Thoracic aorta (tissue), 2 donors: ENCODE measurements around the gene POU6F2. TPM values are rescaled to one million over a fixed set of nuclear protein-coding genes. Genes with fewer than 3 reads are reported as not detected.

Experiments used
- ATAC-seq: fragments of 150-250 bp; one replicate; pipeline ENCODE4 v1.8.0; 2017; ENCODE audit warnings: low read depth; ENCODE audit not compliant: insufficient number of reproducible peaks, low FRiP score
- DNase-seq: peaks from one replicate; pipeline ENCODE4 v3.0.0-alpha.2; 2020; ENCODE audit warnings: low spot score
- H3K27ac ChIP-seq, 2 donors: fragments of 200-600 bp; sonication (generic); 1 replicate in 1 of 2; 2 replicates in 1 of 2; pipeline ENCODE4 v1.5.1; 2016; ENCODE audit warnings: mild to moderate bottlenecking in 2 of 2, moderate library complexity in 2 of 2
- H3K27me3 ChIP-seq: fragments of 200-600 bp; sonication (generic); replicated peaks from 2 replicates; pipeline ENCODE4 v1.6.0; 2016; ENCODE audit warnings: mild to moderate bottlenecking; ENCODE audit not compliant: insufficient read depth
- H3K36me3 ChIP-seq: fragments of 200-600 bp; sonication (generic); one replicate; pipeline ENCODE4 v1.5.1; 2016
- H3K4me1 ChIP-seq, 2 donors: fragments of 200-600 bp; sonication (generic); 1 replicate in 1 of 2; 2 replicates in 1 of 2; pipeline versions ENCODE4 v1.5.1 to v1.6.0; 2016; ENCODE audit warnings: low read depth in 2 of 2, mild to moderate bottlenecking in 1 of 2; ENCODE audit not compliant: control insufficient read depth in 1 of 2
- H3K4me3 ChIP-seq: fragments of 200-600 bp; sonication (generic); 2 replicates; pipeline ENCODE4 v1.5.1; 2016; ENCODE audit warnings: mild to moderate bottlenecking
- H3K9me3 ChIP-seq: fragments of 200-600 bp; sonication (generic); 2 replicates; pipeline ENCODE4 v1.5.1; 2016
- CTCF ChIP-seq: fragments of 200-600 bp; sonication (generic); IDR thresholded peaks from one replicate; pipeline ENCODE4 v1.5.1; 2019; ENCODE audit warnings: antibody characterized with exemption
- total RNA-seq, 2 donors: library from RNA; depleted of rRNA; stranded (reverse); fragments of >200 nt; gene quantifications; one replicate each; pipeline versions ENCODE4 v1.1.0 to v1.2.3, GENCODE V29; 2016

POU6F2 gene
- total RNA-seq, 2 donors from 2014 or later, result not detected

GRCh38 chr7:39100270-39100669 lies 122.6 kb downstream of the POU6F2 start:
- H3K9me3 ChIP-seq, result no peaks in the 10 kb centered on the region
- no peak for ATAC-seq
- no peaks in the 10 kb centered on the region for H3K27me3 ChIP-seq
- DNase-seq, result no peak
- no peak overlapping the region for H3K27ac ChIP-seq
- no peak for TF ChIP-seq CTCF
- H3K36me3 ChIP-seq, result no peaks in the 10 kb centered on the region
- peaks cover 0 to 9% of the 10 kb centered on the region in 2 donors for H3K4me1 ChIP-seq
- H3K4me3 ChIP-seq, result no peak overlapping the region

GRCh38 chr7:39102234-39102633 lies 124.5 kb downstream of the POU6F2 start:
- no peak overlapping the region for H3K4me3 ChIP-seq
- no peak for DNase-seq
- no peaks in the 10 kb centered on the region for H3K27me3 ChIP-seq
- H3K36me3 ChIP-seq, result no peaks in the 10 kb centered on the region
- no peaks in the 10 kb centered on the region for H3K4me1 ChIP-seq
- no peak for TF ChIP-seq CTCF
- no peak overlapping the region for H3K27ac ChIP-seq
- ATAC-seq, result no peak
- no peaks in the 10 kb centered on the region for H3K9me3 ChIP-seq

GRCh38 chr7:39105720-39106119 lies 128.0 kb downstream of the POU6F2 start:
- Histone ChIP-seq H3K27me3 (no peaks in the 10 kb centered on the region), H3K4me3 (no peak overlapping the region), H3K9me3 (no peaks in the 10 kb centered on the region), H3K4me1 (no peaks in the 10 kb centered on the region), H3K36me3 (no peaks in the 10 kb centered on the region), H3K27ac (no peak overlapping the region)
- DNase-seq (no peak), ATAC-seq (no peak)
- no peak for TF ChIP-seq CTCF

GRCh38 chr7:39125846-39126245 lies 148.1 kb downstream of the POU6F2 start:
- Histone ChIP-seq H3K9me3 (no peaks in the 10 kb centered on the region), H3K4me1 (no peaks in the 10 kb centered on the region), H3K36me3 (no peaks in the 10 kb centered on the region), H3K4me3 (no peak overlapping the region), H3K27ac (no peak overlapping the region), H3K27me3 (no peaks in the 10 kb centered on the region)
- DNase-seq (no peak), ATAC-seq (no peak)
- no peak for TF ChIP-seq CTCF

GRCh38 chr7:39127058-39127457 lies 149.3 kb downstream of the POU6F2 start:
- no peak for ATAC-seq
- DNase-seq, result no peak
- Histone ChIP-seq H3K4me3 (no peak overlapping the region), H3K36me3 (no peaks in the 10 kb centered on the region), H3K9me3 (no peaks in the 10 kb centered on the region), H3K27me3 (no peaks in the 10 kb centered on the region), H3K4me1 (no peaks in the 10 kb centered on the region), H3K27ac (no peak overlapping the region)
- no peak for TF ChIP-seq CTCF
